Measurements from ENCODE around the gene B4GALT5. TPM values are rescaled to one million over a fixed set of nuclear protein-coding genes. Genes with fewer than 3 reads are reported as not detected.

The B4GALT5 gene
- total and polyA plus RNA-seq, 8 donors = 38.4 to 51.0 (median 45.8) TPM

GRCh38 chr20:49584418-49585382, 129.0 kb downstream of the B4GALT5 start:
- no peak for TF ChIP-seq CTCF (IDR thresholded peaks at IDR 0.05)
- Histone ChIP-seq H3K27ac (peak overlapping the region in 1 of 2 donors; percentile 48), H3K4me3 (no peak overlapping the region), H3K36me3 (no peaks in the 10 kb centered on the region), H3K9me3 (peaks cover 0 to 5% of the 10 kb centered on the region in 2 donors), H3K27me3 (no peaks in the 10 kb centered on the region), H3K4me1 (peaks cover 2 to 32% of the 10 kb centered on the region in 2 donors)
- no peak for DNase-seq
- ATAC-seq = peak; percentile 9
- intact Hi-C loops (cut with DNase I) = no loop called here

GRCh38 chr20:49583669-49584417, 129.8 kb downstream of the B4GALT5 start:
- TF ChIP-seq CTCF (IDR thresholded peaks at IDR 0.05) = no peak
- peak in 2 of 4 donors; percentile 43 to 69 for DNase-seq
- Histone ChIP-seq H3K36me3 (no peaks in the 10 kb centered on the region), H3K27ac (peak overlapping the region; percentile 48 to 55), H3K4me1 (peaks cover 2 to 32% of the 10 kb centered on the region in 2 donors), H3K4me3 (no peak overlapping the region), H3K27me3 (no peaks in the 10 kb centered on the region), H3K9me3 (peaks cover 0 to 5% of the 10 kb centered on the region in 2 donors)
- intact Hi-C loops (cut with DNase I) = no loop called here
- peak; percentile 81 for ATAC-seq

GRCh38 chr20:49583343-49583668, 130.4 kb downstream of the B4GALT5 start:
- H3K4me3 ChIP-seq = no peak overlapping the region
- intact Hi-C loops (cut with DNase I) = no loop called here
- ATAC-seq (no peak), DNase-seq (no peak)
- H3K4me1 ChIP-seq = peaks cover 2 to 32% of the 10 kb centered on the region in 2 donors
- H3K9me3 ChIP-seq = peaks cover 0 to 5% of the 10 kb centered on the region in 2 donors
- no peaks in the 10 kb centered on the region for H3K36me3 ChIP-seq
- no peak for TF ChIP-seq CTCF (IDR thresholded peaks at IDR 0.05)
- H3K27me3 ChIP-seq = no peaks in the 10 kb centered on the region
- peak overlapping the region in 1 of 2 donors; percentile 55 for H3K27ac ChIP-seq

Other genes starting within 250 kb of the B4GALT5 start
- gene KCNB1, start 231.2 kb downstream of the B4GALT5 start, total RNA-seq = under 1 TPM; 0.26 to 0.34 TPM
- 1 to 10 TPM in 1 of 6 donors, under 1 TPM in 5; 0.29 to 1.2 (median 0.56) TPM for gene KCNB1, start 231.2 kb downstream of the B4GALT5 start, polyA plus RNA-seq (ENCODE audit: insufficient read length in 6 of 6)
- gene PTGIS, start 145.7 kb downstream of the B4GALT5 start, total RNA-seq = 10 to 100 TPM; 32.9 to 46.0 TPM
- 1 to 10 TPM; 6.2 to 8.2 (median 6.8) TPM for gene PTGIS, start 145.7 kb downstream of the B4GALT5 start, polyA plus RNA-seq (ENCODE audit: insufficient read length in 6 of 6)
- 10 to 100 TPM in 1 of 2 donors, 1 to 10 TPM in 1; 8.4 to 16.7 TPM for gene SLC9A8, start 99.0 kb upstream of the B4GALT5 start, total RNA-seq
- 10 to 100 TPM in 1 of 6 donors, 1 to 10 TPM in 5; 7.5 to 10.4 (median 8.8) TPM for gene SLC9A8, start 99.0 kb upstream of the B4GALT5 start, polyA plus RNA-seq (ENCODE audit: insufficient read length in 6 of 6)
- 1 to 10 TPM; 6.9 to 7.1 TPM for gene SPATA2, start 201.7 kb upstream of the B4GALT5 start, total RNA-seq
- gene SPATA2, start 201.7 kb upstream of the B4GALT5 start, polyA plus RNA-seq (ENCODE audit: insufficient read length in 6 of 6) = 10 to 100 TPM in 1 of 6 donors, 1 to 10 TPM in 5; 7.3 to 10.1 (median 8.3) TPM
- gene RNF114, start 222.5 kb upstream of the B4GALT5 start, total RNA-seq = 10 to 100 TPM; 63.5 to 69.0 TPM
- gene RNF114, start 222.5 kb upstream of the B4GALT5 start, polyA plus RNA-seq (ENCODE audit: insufficient read length in 6 of 6) = 10 to 100 TPM; 60.8 to 70.9 (median 65.6) TPM